GM12878 (cell line): Measurements from ENCODE around the gene POR. TPM values are rescaled to one million over a fixed set of nuclear protein-coding genes. Genes with fewer than 3 reads are reported as not detected.

ENCODE experiments used
- BCL11A ChIP-seq: IDR thresholded peaks from 2 replicates; pipeline ENCODE4 v1.6.1; 2011; ENCODE audit warnings: low read depth, low read length
- CREM ChIP-seq: IDR thresholded peaks from 2 replicates; pipeline ENCODE4 v1.6.1; 2014; ENCODE audit warnings: antibody characterized with exemption, low read depth
- ESRRA ChIP-seq: IDR thresholded peaks from 2 replicates; pipeline ENCODE4 v1.6.1; 2012; ENCODE audit warnings: mild to moderate bottlenecking, low read length, improper control_type of control experiment
- GATAD2B ChIP-seq: fragments of 450-650 bp; conservative IDR thresholded peaks from 2 replicates; pipeline ENCODE4 v1.6.1; 2017; ENCODE audit warnings: low read depth, mild to moderate bottlenecking, moderate library complexity
- MEF2A ChIP-seq: IDR thresholded peaks from 2 replicates; pipeline ENCODE4 v1.6.1; 2011; ENCODE audit warnings: low read depth, mild to moderate bottlenecking, low read length, moderate library complexity; ENCODE audit not compliant: insufficient read depth
- NRF1 ChIP-seq: conservative IDR thresholded peaks from 2 replicates; pipeline ENCODE4 v1.6.1; 2011; ENCODE audit warnings: mild to moderate bottlenecking, low read depth, low read length, improper control_type of control experiment
- PAX5 ChIP-seq: IDR thresholded peaks from 2 replicates; pipeline ENCODE4 v1.6.1; 2011; ENCODE audit warnings: low read depth, low read length, borderline replicate concordance
- PAX8 ChIP-seq: fragments of 450-650 bp; IDR thresholded peaks from 2 replicates; pipeline ENCODE4 v1.6.1; 2017; ENCODE audit warnings: mild to moderate bottlenecking, moderate library complexity
- RAD21 ChIP-seq: IDR thresholded peaks from 2 replicates; pipeline ENCODE4 v1.6.1; 2011; ENCODE audit warnings: mild to moderate bottlenecking, low read depth, low read length, moderate library complexity; ENCODE audit not compliant: insufficient read depth
- RAD51 ChIP-seq: fragments of 450-650 bp; IDR thresholded peaks from 2 replicates; pipeline ENCODE4 v1.6.1; 2016; ENCODE audit warnings: moderate library complexity, mild to moderate bottlenecking, inconsistent platforms
- SREBF2 ChIP-seq: IDR thresholded peaks from 2 replicates; pipeline ENCODE4 v1.6.1; 2012; ENCODE audit warnings: mild to moderate bottlenecking, low read length
- SRF ChIP-seq, 2 experiments: IDR thresholded peaks; 2 replicates each; pipeline ENCODE4 v1.6.1; 2011; ENCODE audit warnings: low read depth in 2 of 2, low read length in 2 of 2, mild to moderate bottlenecking in 1 of 2, moderate library complexity in 1 of 2
- WRNIP1 ChIP-seq: IDR thresholded peaks from 2 replicates; pipeline ENCODE4 v1.6.1; 2011; ENCODE audit warnings: low read depth, low read length, improper control_type of control experiment, borderline replicate concordance
- ZZZ3 ChIP-seq: IDR thresholded peaks from 2 replicates; pipeline ENCODE4 v1.6.1; 2011; ENCODE audit warnings: low read depth; ENCODE audit not compliant: control insufficient read depth, insufficient read length
- polyA plus RNA-seq, 11 experiments: library from polyadenylated mRNA; depleted of rRNA in 4 of 11; unstranded in 6 of 11; stranded (reverse) in 5 of 11; fragments of >200 nt; fragmentation: Nextera tagmentation in 4 of 11; fragmentation: Illumina TruSeq in 1 of 11; extraction: Ambion mirVana in 4 of 11; extraction: Trizol in 1 of 11; gene quantifications; 1 replicate in 1 of 11; 2 replicates in 10 of 11; pipeline versions ENCODE4 v1.2.1 to v1.2.3, GENCODE V29; 2011 to 2016; ENCODE audit warnings: inconsistent platforms in 2 of 11, missing spikeins in 2 of 11, low read depth in 1 of 11
- total RNA-seq, 4 experiments: library from RNA; depleted of rRNA in 3 of 4; stranded (reverse); fragments of >200 nt in 3 of 4; fragmentation: Illumina TruSeq in 1 of 4; extraction: Trizol in 1 of 4; gene quantifications; 2 replicates each; pipeline versions ENCODE4 v1.2.1 to v1.2.3, GENCODE V29; 2013 to 2021
- TF ChIP-seq, protein P1 (sequence below): IDR thresholded peaks from 2 replicates; pipeline ENCODE4 v1.6.1; 2011; ENCODE audit warnings: borderline replicate concordance, low read depth, mild to moderate bottlenecking, moderate library complexity, low read length; ENCODE audit not compliant: insufficient read depth, poor library complexity, severe bottlenecking
- TF ChIP-seq, protein P2 (sequence below): fragments of 150-350 bp; IDR thresholded peaks from 2 replicates; pipeline ENCODE4 v1.6.1; 2016; ENCODE audit warnings: low read depth, low read length
- TF ChIP-seq, protein P3 (sequence below): fragments of 450-650 bp; IDR thresholded peaks from 2 replicates; pipeline ENCODE4 v1.6.1; 2016; ENCODE audit warnings: mild to moderate bottlenecking, moderate library complexity, borderline replicate concordance
- TF ChIP-seq, protein P4 (sequence below): fragments of 450-650 bp; formaldehyde crosslinking; IDR thresholded peaks from 2 replicates; pipeline ENCODE4 v1.5.0; 2022; ENCODE audit warnings: mild to moderate bottlenecking, missing genetic modification characterization
- TF ChIP-seq, protein P5 (sequence below): IDR thresholded peaks from 2 replicates; pipeline ENCODE4 v1.6.1; 2012; ENCODE audit warnings: low read depth, low read length, improper control_type of control experiment

The POR gene
- total and polyA plus RNA-seq, 10 of the 15 experiments (the other 5 are each of a cell fraction or from before 2014, with no cell fraction given), result 2.2 to 75.8 (median 35.9) TPM

DNA sequence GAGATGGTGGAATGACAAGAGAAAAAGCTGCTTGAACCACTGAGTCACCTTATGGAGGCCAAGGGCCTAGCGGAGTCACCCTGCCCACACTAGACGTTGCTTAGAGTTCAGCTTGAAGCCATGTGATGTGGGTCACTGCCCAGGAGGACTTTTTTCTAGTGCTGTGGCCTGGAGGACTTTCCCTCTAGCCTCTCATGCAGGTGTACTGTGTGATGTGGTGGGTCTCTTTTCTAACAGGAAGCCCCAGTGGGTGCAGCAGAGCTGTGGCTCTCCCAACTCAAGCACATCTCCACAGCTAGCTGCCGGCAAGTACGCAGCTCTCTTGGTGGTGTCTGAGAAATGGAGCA, 13.6 kb downstream of the POR start (continued):
- TF ChIP-seq, protein P1, sequence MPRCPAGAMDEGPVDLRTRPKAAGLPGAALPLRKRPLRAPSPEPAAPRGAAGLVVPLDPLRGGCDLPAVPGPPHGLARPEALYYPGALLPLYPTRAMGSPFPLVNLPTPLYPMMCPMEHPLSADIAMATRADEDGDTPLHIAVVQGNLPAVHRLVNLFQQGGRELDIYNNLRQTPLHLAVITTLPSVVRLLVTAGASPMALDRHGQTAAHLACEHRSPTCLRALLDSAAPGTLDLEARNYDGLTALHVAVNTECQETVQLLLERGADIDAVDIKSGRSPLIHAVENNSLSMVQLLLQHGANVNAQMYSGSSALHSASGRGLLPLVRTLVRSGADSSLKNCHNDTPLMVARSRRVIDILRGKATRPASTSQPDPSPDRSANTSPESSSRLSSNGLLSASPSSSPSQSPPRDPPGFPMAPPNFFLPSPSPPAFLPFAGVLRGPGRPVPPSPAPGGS, result peak; percentile 63
- TF ChIP-seq WRNIP1 (no peak), BCL11A (peak; percentile 69; the same call in 1 of the 2 replicates), ESRRA (no peak), PAX8 (no peak), SRF (IDR thresholded peaks at IDR 0.05; ENCODE audit: low read depth in 2 of 2, low read length in 2 of 2) (no peak), MEF2A (no peak), PAX5 (peak; percentile 86), SREBF2 (no peak), RAD51 (no peak), NRF1 (no peak), CREM (peak; percentile 72; the same call in 1 of the 2 replicates), ZZZ3 (no peak), GATAD2B (no peak), RAD21 (peak; percentile 6; the same call in 1 of the 2 replicates)
- TF ChIP-seq, protein P2, sequence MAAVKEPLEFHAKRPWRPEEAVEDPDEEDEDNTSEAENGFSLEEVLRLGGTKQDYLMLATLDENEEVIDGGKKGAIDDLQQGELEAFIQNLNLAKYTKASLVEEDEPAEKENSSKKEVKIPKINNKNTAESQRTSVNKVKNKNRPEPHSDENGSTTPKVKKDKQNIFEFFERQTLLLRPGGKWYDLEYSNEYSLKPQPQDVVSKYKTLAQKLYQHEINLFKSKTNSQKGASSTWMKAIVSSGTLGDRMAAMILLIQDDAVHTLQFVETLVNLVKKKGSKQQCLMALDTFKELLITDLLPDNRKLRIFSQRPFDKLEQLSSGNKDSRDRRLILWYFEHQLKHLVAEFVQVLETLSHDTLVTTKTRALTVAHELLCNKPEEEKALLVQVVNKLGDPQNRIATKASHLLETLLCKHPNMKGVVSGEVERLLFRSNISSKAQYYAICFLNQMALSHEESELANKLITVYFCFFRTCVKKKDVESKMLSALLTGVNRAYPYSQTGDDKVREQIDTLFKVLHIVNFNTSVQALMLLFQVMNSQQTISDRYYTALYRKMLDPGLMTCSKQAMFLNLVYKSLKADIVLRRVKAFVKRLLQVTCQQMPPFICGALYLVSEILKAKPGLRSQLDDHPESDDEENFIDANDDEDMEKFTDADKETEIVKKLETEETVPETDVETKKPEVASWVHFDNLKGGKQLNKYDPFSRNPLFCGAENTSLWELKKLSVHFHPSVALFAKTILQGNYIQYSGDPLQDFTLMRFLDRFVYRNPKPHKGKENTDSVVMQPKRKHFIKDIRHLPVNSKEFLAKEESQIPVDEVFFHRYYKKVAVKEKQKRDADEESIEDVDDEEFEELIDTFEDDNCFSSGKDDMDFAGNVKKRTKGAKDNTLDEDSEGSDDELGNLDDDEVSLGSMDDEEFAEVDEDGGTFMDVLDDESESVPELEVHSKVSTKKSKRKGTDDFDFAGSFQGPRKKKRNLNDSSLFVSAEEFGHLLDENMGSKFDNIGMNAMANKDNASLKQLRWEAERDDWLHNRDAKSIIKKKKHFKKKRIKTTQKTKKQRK, result no peak
- TF ChIP-seq, protein P3, sequence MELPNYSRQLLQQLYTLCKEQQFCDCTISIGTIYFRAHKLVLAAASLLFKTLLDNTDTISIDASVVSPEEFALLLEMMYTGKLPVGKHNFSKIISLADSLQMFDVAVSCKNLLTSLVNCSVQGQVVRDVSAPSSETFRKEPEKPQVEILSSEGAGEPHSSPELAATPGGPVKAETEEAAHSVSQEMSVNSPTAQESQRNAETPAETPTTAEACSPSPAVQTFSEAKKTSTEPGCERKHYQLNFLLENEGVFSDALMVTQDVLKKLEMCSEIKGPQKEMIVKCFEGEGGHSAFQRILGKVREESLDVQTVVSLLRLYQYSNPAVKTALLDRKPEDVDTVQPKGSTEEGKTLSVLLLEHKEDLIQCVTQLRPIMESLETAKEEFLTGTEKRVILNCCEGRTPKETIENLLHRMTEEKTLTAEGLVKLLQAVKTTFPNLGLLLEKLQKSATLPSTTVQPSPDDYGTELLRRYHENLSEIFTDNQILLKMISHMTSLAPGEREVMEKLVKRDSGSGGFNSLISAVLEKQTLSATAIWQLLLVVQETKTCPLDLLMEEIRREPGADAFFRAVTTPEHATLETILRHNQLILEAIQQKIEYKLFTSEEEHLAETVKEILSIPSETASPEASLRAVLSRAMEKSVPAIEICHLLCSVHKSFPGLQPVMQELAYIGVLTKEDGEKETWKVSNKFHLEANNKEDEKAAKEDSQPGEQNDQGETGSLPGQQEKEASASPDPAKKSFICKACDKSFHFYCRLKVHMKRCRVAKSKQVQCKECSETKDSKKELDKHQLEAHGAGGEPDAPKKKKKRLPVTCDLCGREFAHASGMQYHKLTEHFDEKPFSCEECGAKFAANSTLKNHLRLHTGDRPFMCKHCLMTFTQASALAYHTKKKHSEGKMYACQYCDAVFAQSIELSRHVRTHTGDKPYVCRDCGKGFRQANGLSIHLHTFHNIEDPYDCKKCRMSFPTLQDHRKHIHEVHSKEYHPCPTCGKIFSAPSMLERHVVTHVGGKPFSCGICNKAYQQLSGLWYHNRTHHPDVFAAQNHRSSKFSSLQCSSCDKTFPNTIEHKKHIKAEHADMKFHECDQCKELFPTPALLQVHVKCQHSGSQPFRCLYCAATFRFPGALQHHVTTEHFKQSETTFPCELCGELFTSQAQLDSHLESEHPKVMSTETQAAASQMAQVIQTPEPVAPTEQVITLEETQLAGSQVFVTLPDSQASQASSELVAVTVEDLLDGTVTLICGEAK, result no peak
- TF ChIP-seq, protein P4, sequence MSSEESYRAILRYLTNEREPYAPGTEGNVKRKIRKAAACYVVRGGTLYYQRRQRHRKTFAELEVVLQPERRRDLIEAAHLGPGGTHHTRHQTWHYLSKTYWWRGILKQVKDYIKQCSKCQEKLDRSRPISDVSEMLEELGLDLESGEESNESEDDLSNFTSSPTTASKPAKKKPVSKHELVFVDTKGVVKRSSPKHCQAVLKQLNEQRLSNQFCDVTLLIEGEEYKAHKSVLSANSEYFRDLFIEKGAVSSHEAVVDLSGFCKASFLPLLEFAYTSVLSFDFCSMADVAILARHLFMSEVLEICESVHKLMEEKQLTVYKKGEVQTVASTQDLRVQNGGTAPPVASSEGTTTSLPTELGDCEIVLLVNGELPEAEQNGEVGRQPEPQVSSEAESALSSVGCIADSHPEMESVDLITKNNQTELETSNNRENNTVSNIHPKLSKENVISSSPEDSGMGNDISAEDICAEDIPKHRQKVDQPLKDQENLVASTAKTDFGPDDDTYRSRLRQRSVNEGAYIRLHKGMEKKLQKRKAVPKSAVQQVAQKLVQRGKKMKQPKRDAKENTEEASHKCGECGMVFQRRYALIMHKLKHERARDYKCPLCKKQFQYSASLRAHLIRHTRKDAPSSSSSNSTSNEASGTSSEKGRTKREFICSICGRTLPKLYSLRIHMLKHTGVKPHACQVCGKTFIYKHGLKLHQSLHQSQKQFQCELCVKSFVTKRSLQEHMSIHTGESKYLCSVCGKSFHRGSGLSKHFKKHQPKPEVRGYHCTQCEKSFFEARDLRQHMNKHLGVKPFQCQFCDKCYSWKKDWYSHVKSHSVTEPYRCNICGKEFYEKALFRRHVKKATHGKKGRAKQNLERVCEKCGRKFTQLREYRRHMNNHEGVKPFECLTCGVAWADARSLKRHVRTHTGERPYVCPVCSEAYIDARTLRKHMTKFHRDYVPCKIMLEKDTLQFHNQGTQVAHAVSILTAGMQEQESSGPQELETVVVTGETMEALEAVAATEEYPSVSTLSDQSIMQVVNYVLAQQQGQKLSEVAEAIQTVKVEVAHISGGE, result no peak
- TF ChIP-seq, protein P5, sequence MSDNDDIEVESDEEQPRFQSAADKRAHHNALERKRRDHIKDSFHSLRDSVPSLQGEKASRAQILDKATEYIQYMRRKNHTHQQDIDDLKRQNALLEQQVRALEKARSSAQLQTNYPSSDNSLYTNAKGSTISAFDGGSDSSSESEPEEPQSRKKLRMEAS, result no peak
